ENCODE measurements around the gene MAPK7. TPM values are rescaled to one million over a fixed set of nuclear protein-coding genes. Genes with fewer than 3 reads are reported as not detected.

The MAPK7 gene
- 5.1 and 6.1 TPM in 2 replicates for total RNA-seq (2014; rRNA removed; shearing (Covaris generic))

DNA sequence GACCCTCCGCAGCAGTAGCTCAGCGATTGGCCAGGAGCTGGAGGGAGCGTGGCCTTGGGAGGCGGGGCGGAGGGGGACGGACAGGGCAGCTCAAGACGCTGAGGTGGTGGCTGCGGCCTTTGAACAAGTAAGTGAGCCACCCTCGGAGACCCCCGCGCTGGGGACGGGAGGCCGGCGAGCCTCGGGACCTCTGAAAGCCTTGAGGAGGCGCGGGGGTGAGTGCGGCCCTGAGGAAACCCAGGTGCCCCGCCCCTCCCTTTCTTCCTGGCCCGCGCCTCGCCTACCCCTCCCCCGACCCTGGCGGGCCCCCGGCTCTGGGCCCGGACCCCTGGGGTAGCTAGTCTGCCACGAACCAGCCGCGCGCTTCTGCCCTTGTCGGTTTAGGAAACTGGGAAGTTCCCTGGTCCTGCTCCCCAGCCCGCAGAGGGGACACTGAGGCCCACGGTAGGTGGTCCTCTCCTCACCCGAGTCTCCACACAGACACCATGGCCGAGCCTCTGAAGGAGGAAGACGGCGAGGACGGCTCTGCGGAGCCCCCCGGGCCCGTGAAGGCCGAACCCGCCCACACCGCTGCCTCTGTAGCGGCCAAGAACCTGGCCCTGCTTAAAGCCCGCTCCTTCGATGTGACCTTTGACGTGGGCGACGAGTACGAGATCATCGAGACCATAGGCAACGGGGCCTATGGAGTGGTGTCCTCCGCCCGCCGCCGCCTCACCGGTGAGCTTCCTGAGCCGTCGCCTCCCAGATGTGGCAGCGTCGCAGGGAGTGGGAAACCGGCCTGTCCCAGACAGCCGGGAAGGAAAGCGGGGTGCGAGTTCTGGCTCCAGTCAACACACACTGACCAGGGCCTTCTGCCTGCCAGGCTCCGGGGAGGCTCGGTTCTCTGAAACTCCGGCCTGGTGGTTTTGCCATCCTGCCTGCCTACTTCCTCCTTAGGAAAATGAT is at the start of gene MAPK7:
Gene MAPK7, plus strand, starts transcription at position 83 of the 945 bp plus-strand sequence. Its CDS starts 403 bp downstream, at position 486.

DNA sequence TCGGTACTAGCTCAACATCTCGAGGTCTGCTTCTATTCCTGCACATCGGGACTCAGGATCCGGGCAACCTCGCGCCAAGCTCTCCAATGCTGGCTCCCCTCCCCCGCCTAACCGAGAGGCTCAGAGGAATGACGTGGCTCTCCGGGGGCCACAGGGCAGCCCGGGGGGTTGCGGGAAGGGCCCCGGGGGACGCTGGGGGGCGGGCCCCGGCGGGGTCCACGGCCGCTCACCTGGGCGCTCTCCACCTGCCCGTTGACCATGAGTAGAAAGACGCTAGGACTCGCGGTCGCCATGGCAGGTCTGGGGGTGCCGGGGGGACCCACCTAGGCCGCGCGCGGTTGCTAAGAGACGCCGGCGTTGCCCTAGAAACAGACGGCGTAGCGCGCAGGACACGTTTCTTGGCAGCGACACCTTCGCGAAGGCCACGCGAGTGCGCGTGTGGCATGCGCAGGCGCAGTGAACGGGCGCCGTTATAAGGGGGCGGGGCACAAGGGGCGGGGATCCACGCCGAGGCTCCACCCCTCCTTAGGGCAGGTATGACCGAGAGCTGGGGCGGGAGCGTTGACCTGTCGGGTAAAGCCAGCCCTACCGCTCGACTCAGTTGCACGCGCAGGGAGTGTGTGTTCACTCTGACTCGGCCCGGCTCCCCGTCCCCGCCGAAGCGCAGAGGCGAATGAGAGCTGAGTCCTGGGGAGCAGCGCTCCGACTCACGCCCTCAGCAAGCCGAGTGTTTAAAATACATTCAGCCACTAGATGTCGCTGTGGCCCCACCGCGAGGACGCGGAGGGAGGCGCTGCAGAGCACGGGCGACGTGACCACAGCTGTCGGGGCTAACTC is 15.8 kb upstream of the MAPK7 start, which contains the start of gene B9D1:
Gene B9D1, minus strand, starts transcription at position 447 of the 837 bp plus-strand sequence. Its CDS starts 154 bp downstream, at position 293.

DNA sequence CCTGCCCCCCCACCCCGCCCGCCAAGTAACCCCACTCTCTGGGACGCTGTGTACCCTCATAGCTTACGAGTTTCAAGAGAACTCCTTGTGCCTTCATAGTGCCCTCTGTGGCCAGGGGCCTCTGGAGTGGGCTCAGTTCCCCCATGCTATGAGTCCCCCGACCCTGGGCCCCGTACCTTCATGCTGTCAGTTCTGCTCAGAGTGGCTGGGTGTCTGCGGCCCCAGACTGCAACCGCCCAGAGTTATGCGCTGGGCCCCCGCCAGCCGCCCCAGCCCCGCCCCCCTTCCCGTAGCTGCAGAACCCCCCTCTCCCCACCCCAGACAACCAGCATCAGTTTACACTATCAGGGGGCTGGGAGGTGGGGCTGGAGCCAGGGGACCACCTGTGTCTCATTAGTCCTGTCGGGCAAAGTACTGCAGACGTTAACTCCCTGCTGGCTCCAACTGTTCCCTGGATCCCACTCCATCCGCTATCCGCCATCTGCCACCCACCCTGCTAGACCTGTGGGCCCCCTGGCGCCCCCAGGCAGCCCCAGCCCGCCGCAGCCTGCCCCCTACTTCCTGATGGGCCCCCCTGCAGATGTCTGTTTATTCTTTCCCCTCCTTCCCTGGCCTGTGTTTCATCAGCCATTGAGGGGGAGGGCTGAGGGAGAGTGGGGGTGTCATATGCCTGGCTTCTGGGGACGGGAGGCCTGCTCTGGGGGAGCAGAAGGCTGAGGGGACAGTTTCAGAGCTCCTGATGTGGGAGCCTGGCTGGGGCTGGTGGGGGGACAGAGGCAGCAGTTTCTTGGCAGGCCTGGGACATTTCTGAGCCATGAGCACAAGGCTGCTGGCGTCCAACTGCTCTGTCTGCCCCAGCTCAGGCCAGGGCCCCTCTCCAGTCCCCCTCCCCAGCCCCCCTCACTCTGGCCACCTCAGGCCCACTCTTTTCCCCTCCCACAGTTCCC is 8.9 kb downstream of the MAPK7 start, which contains the start of gene MFAP4:
Gene MFAP4, minus strand, starts transcription at position 217 of the 947 bp plus-strand sequence. Its CDS starts 35 bp downstream, at position 182.

DNA sequence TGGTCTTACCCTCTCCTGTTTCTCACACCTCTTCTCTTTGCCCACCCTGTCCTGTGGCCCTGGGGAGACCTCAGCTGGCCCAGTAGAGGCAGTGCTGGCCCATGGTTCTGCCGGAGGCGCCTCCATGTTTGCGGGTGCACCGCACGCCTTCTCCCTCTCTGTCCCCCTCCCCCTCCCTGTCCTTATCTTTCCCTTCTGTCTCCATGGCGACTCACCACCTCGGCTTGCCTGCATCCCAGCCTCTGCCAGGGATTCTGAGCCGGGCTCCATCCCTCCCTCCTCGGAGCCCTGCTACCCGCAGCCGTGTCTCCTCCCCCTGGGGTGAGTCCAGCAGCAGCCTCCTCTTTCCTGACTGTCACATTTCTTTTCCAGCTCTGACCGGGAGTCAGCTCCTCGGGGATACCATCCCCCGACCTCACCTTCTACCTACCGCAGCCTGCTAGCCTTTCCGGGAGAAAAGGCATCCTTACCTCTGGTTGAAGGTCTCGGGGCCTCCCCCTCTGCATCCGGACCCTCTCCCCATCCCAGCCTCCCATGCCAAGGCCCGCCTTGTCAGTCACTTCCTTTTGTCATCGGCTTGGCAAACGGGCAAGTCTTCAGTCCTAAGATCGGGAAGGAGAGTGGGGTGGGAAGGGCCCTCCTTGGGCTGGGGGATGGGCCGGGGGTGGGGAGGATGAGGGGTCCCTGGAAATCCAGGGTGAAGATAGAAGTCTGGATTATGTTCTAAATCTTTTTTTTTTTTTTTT is 32.8 kb downstream of the MAPK7 start, which contains the start of gene RNF112:
Gene RNF112, plus strand, starts transcription at position 358 of the 746 bp plus-strand sequence. Its CDS starts 177 bp downstream, at position 535.

Small RNA genes lying within 50 kb of the gene (small RNA-seq; reads per million reads assigned to genes)
- gene MIR1180: 0.46 reads per million, percentile 17 among the genes with 10 or more reads in this experiment
- gene RF00537: not detected

Other genes starting within 250 kb of the MAPK7 start
- gene EPN2, start 141.1 kb upstream of the MAPK7 start, total RNA-seq (2014; rRNA removed; shearing (Covaris generic)): 9.3 and 10.4 TPM in 2 replicates
- gene B9D1, start 15.8 kb upstream of the MAPK7 start, total RNA-seq (2014; rRNA removed; shearing (Covaris generic)): 44.5 and 57.9 TPM in 2 replicates
- not detected in 2 replicates for gene MFAP4, start 8.7 kb downstream of the MAPK7 start, total RNA-seq (2014; rRNA removed; shearing (Covaris generic))
- 0.08 and 0.26 TPM in 2 replicates for gene RNF112, start 32.7 kb downstream of the MAPK7 start, total RNA-seq (2014; rRNA removed; shearing (Covaris generic))
- gene SLC47A1, start 155.4 kb downstream of the MAPK7 start, total RNA-seq (2014; rRNA removed; shearing (Covaris generic)): 3.2 and 5.3 TPM in 2 replicates